K562 (cell line): Measurements from ENCODE around the gene UNKL. TPM values are rescaled to one million over a fixed set of nuclear protein-coding genes. Genes with fewer than 3 reads are reported as not detected.

Experiments used
- ATAC-seq: fragments of 200-7000 bp; cut with Tn5 transposase; 3 replicates; pipeline ENCODE4 v1.9.1; 2020; ENCODE audit warnings: moderate library complexity
- BruUV-seq: library from RNA; stranded (reverse); fragments of 400-500 nt; replicated peaks from 2 replicates; lab custom pipeline; 2021; lab: Mats Ljungman, UMichigan
- CTCF ChIA-PET: fragments of 300-600 bp; formaldehyde crosslinking; extraction: SDS; loops from one replicate; lab custom pipeline; 2021; ENCODE audit warnings: low intra/inter-chr PET ratio; lab: Yijun Ruan, JAX
- POLR2A ChIA-PET: fragments of 300-600, 350-650 bp; sonication (Branson Sonifier 250); formaldehyde crosslinking; extraction: SDS; loops from one replicate; lab custom pipeline; 2021; ENCODE audit warnings: antibody characterized with exemption, inconsistent platforms; lab: Yijun Ruan, JAX
- DNase-seq, 4 experiments: peaks; one replicate each; pipeline versions ENCODE4 v3.0.0 to v3.0.0-alpha.2; 2011 to 2018; ENCODE audit warnings: low spot score in 3 of 4, mixed read lengths in 3 of 4; ENCODE audit errors: extremely low read depth in 1 of 4
- FAIRE-seq: peaks from 2 replicates; lab custom pipeline; 2011; peaks lifted over from hg19 to GRCh38; lab: Jason Lieb, UNC
- H2AFZ ChIP-seq: 2 replicates; pipeline ENCODE4 v1.6.0; 2011; ENCODE audit warnings: low read depth, low read length, control low read depth, inconsistent platforms
- H3K27ac ChIP-seq: fragments of 200-600 bp; 3 replicates; pipeline ENCODE4 v1.8.0; 2011; ENCODE audit warnings: low read depth, mild to moderate bottlenecking, control low read depth, inconsistent platforms, low read length, moderate library complexity, mixed read lengths; ENCODE audit errors: extremely low read depth
- H3K27me3 ChIP-seq, 2 experiments: fragments of 300-600 bp in 1 of 2; 2 replicates in 1 of 2; 3 replicates in 1 of 2; pipeline versions ENCODE4 v1.6.0 to v1.8.0; 2011; ENCODE audit warnings: inconsistent platforms in 2 of 2, low read length in 2 of 2, mild to moderate bottlenecking in 1 of 2, mixed read lengths in 1 of 2, moderate library complexity in 1 of 2; ENCODE audit not compliant: control insufficient read depth in 2 of 2, insufficient read depth in 2 of 2
- H3K36me3 ChIP-seq: fragments of 300-600 bp; 3 replicates; pipeline ENCODE4 v1.8.0; 2011; ENCODE audit warnings: mild to moderate bottlenecking, low read length, inconsistent platforms; ENCODE audit not compliant: control insufficient read depth, insufficient read depth
- H3K4me1 ChIP-seq, 2 experiments: fragments of 200-600 bp in 1 of 2; replicated peaks in 1 of 2; 2 replicates in 1 of 2; 3 replicates in 1 of 2; pipeline versions ENCODE4 v1.5.1 to v1.8.0; 2011; ENCODE audit warnings: inconsistent platforms in 2 of 2, low read length in 2 of 2, mild to moderate bottlenecking in 1 of 2, mixed read lengths in 1 of 2, moderate library complexity in 1 of 2; ENCODE audit not compliant: control insufficient read depth in 2 of 2, insufficient read depth in 2 of 2
- H3K4me2 ChIP-seq: 2 replicates; pipeline ENCODE4 v1.6.1; 2011; ENCODE audit warnings: low read length, control low read depth, inconsistent platforms, mixed read lengths; ENCODE audit not compliant: insufficient read depth
- H3K4me3 ChIP-seq: fragments of 200-600 bp; sonication (generic), shearing (Covaris generic); 2 replicates; pipeline ENCODE4 v1.5.1; 2016; ENCODE audit warnings: control low read depth, inconsistent platforms
- H3K79me2 ChIP-seq: fragments of 200-600 bp; 3 replicates; pipeline ENCODE4 v1.8.0; 2011; ENCODE audit warnings: low read length, inconsistent platforms; ENCODE audit not compliant: control insufficient read depth, insufficient read depth
- H3K9ac ChIP-seq, 2 experiments: 2 replicates each; pipeline versions ENCODE4 v1.6.0 to v1.6.1; 2011; ENCODE audit warnings: low read depth in 2 of 2, low read length in 2 of 2, control low read depth in 1 of 2, inconsistent platforms in 1 of 2, mild to moderate bottlenecking in 1 of 2, mixed read lengths in 1 of 2; ENCODE audit not compliant: insufficient read depth in 1 of 2
- H3K9me1 ChIP-seq: one replicate; pipeline ENCODE4 v1.6.0; 2011; ENCODE audit warnings: inconsistent platforms, mild to moderate bottlenecking, low read length, moderate library complexity; ENCODE audit not compliant: control insufficient read depth, insufficient read depth
- H3K9me3 ChIP-seq: replicated peaks from 2 replicates; pipeline ENCODE4 v1.5.1; 2011; ENCODE audit warnings: low read depth, low read length, inconsistent platforms; ENCODE audit not compliant: control insufficient read depth, insufficient read depth
- H4K20me1 ChIP-seq: replicated peaks from 2 replicates; pipeline ENCODE4 v1.6.1; 2011; ENCODE audit warnings: low read length, inconsistent platforms, mixed read lengths; ENCODE audit not compliant: control insufficient read depth, insufficient read depth
- POLR2G ChIP-seq: fragments of 200-400 bp; formaldehyde crosslinking; IDR thresholded peaks from 2 replicates; pipeline ENCODE4 v1.6.1; 2017; ENCODE audit warnings: low read depth, mild to moderate bottlenecking, antibody characterized with exemption, low read length, moderate library complexity
- RBFOX2 ChIP-seq: fragments of 200-400 bp; formaldehyde crosslinking; IDR thresholded peaks from 2 replicates; pipeline ENCODE4 v1.6.1; 2017; ENCODE audit warnings: low read depth, mild to moderate bottlenecking, low read length, moderate library complexity
- ZNF253 ChIP-seq: fragments of 250-450 bp; sonication (Bioruptor Pico); conservative IDR thresholded peaks from 2 replicates; pipeline ENCODE4 v1.6.1; 2021; ENCODE audit warnings: mild to moderate bottlenecking
- WGBS: fragments of 100-300 bp; shearing (Covaris generic); methylation state at CpG from one replicate; pipeline ENCODE4 v1.1.6; 2016; ENCODE audit warnings: low coverage, mixed read lengths; ENCODE audit not compliant: insufficient coverage; ENCODE audit errors: missing lambda C conversion rate; 5-methylcytosine and 5-hydroxymethylcytosine counted together
- in situ Hi-C: fragments of 300-500 bp; cut with MboI; formaldehyde crosslinking; loops from 4 replicates; pipeline ENCODE4 v1.15.0; 2018; ENCODE audit warnings: inconsistent platforms, mixed read lengths
- intact Hi-C: fragments of 100-400 bp; cut with micrococcal nuclease; formaldehyde crosslinking; loops from 2 replicates; pipeline ENCODE4 v1.14.2; 2022
- polyA plus RNA-seq, 8 experiments: library from polyadenylated mRNA; depleted of rRNA in 4 of 8; stranded (reverse) in 5 of 8; unstranded in 3 of 8; fragments of >200 nt; fragmentation: Nextera tagmentation in 2 of 8; fragmentation: Illumina TruSeq in 1 of 8; extraction: Ambion mirVana in 2 of 8; extraction: Trizol in 1 of 8; gene quantifications; 2 replicates each; pipeline versions ENCODE4 v1.2.1 to v1.2.3, GENCODE V29; 2011 to 2014; ENCODE audit warnings: inconsistent platforms in 1 of 8, missing spikeins in 1 of 8
- total RNA-seq, 7 experiments: library from RNA; depleted of rRNA in 6 of 7; stranded (reverse); fragments of >200 nt in 6 of 7; fragmentation: Illumina TruSeq in 2 of 7; extraction: Trizol in 2 of 7; gene quantifications; 2 replicates each; pipeline versions ENCODE4 v1.2.1 to v1.2.3, GENCODE V29; 2011 to 2021; ENCODE audit warnings: low replicate concordance in 1 of 7

UNKL gene
- total and polyA plus RNA-seq, 9 of the 15 experiments (the other 6 are each of a cell fraction or from before 2014, with no cell fraction given) = 0.37 to 30.2 (median 5.1) TPM

DNA sequence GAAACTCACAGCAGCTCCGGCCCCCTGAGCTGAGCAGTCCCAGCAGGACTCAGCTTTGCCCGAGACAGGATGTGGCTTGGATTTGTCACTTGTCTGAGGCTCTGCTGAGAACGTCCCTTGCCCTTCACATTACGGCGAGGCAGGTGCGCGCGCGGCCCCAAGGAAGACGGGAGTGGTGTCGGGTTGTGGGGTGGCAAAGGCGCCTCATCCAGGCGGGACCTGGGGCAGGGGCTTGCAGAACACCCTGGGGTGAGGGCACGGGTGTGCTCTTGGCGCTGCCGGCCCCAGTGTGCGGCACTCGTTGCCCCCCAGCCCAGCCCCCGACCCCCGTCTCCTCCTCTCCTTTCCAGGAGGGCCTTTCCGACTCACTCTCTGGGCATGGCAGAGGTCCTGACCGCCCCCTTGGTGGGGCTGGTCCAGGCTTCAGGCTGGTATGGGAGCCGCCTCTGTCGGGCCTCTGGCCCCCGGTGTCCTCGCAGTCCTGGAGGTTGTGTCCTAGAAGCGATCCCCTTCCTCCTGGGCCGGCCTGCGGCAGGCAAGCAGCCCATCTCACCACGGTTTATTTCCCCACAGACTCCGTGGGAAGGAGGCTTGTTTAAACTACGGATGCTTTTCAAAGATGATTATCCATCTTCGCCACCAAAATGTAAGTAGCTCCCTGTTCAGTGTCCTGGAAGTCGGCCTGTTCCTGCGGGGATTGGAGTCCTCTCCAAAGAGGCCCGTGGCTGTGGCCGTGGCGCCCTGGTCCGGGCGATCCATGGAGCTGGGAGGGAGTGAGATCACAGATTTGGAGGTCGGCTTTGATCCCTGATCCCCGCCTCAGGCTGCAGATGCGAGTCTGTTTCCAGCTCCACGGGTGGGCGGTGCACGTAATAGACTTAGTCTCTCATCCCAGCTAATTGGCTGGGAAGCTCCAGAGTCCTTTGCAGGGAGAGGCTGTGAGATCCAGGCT is 99.1 kb downstream of the UNKL start:
- peaks cover 22% of the 10 kb centered on the region for H3K9me1 ChIP-seq
- no peak overlapping the region for H3K4me2 ChIP-seq
- H4K20me1 ChIP-seq = peaks cover 45% of the 10 kb centered on the region
- H3K27ac ChIP-seq = no peak overlapping the region
- CTCF ChIA-PET = no interaction called here
- H3K79me2 ChIP-seq = peaks cover 58% of the 10 kb centered on the region
- H3K9me3 ChIP-seq = no peaks in the 10 kb centered on the region
- peaks cover 12 to 44% of the 10 kb centered on the region in 2 experiments for H3K4me1 ChIP-seq
- H3K9ac ChIP-seq = peak overlapping the region in 1 of 2 experiments; percentile 58; a peak in 1 of 4 replicates
- POLR2A ChIA-PET = interaction anchor here (0.7 to 2.4 kb wide), 5 partner anchors 10 to 25 kb away, joined by 3 to 15 read pairs (median 7); no protein-coding TSS in a partner anchor
- DNase-seq = no peak
- FAIRE-seq = no peak
- peaks cover 99% of the 10 kb centered on the region for H3K36me3 ChIP-seq
- H3K27me3 ChIP-seq = no peaks in the 10 kb centered on the region
- intact Hi-C loops = no loop called here
- no peak overlapping the region for H2AFZ ChIP-seq
- no peak overlapping the region for H3K4me3 ChIP-seq
- ATAC-seq = no peak
- no TSS peak for BruUV-seq
- 91% methylated on average over 26 of the region's 46 CpGs for WGBS
- in situ Hi-C loops = no loop called here
- TF ChIP-seq ZNF253 (no peak), RBFOX2 (peak; percentile 41; the same call in 1 of the 2 replicates), POLR2G (peak; percentile 8; the same call in 1 of the 2 replicates)
